CD14-positive monocyte (primary cell): ENCODE measurements around the gene PRKN. TPM values are rescaled to one million over a fixed set of nuclear protein-coding genes. Genes with fewer than 3 reads are reported as not detected.

Source experiments
- DNase-seq, 3 donors: peaks; one replicate each; pipeline ENCODE4 v3.0.0-alpha.2; 2011 to 2022
- H2AFZ ChIP-seq: 2 replicates; pipeline ENCODE4 v1.6.0; 2012; ENCODE audit warnings: mild to moderate bottlenecking, low read depth, low read length, inconsistent platforms; ENCODE audit not compliant: insufficient read depth, poor library complexity, severe bottlenecking
- H3K27ac ChIP-seq, 2 donors: 1 replicate in 1 of 2; 2 replicates in 1 of 2; pipeline ENCODE4 v1.5.1; 2012 to 2013; ENCODE audit warnings: low read length in 2 of 2, control low read depth in 1 of 2, inconsistent platforms in 1 of 2, low read depth in 1 of 2, mild to moderate bottlenecking in 1 of 2
- H3K27me3 ChIP-seq, 2 donors: one replicate each; pipeline versions ENCODE4 v1.6.0 to v1.6.1; 2011 to 2013; ENCODE audit warnings: low read length in 2 of 2; ENCODE audit not compliant: control insufficient read depth in 2 of 2, insufficient read depth in 2 of 2
- H3K36me3 ChIP-seq, 2 donors: replicated peaks in 1 of 2; 1 replicate in 1 of 2; 2 replicates in 1 of 2; pipeline versions ENCODE4 v1.5.1 to v1.6.1; 2012 to 2013; ENCODE audit warnings: low read length in 2 of 2, control low read depth in 1 of 2, inconsistent platforms in 1 of 2, mild to moderate bottlenecking in 1 of 2; ENCODE audit not compliant: insufficient read depth in 2 of 2, control insufficient read depth in 1 of 2
- H3K4me1 ChIP-seq, 2 donors: 1 replicate in 1 of 2; 2 replicates in 1 of 2; pipeline versions ENCODE4 v1.5.1 to v1.6.1; 2012 to 2013; ENCODE audit warnings: low read length in 2 of 2, control low read depth in 1 of 2, inconsistent platforms in 1 of 2, mild to moderate bottlenecking in 1 of 2, moderate library complexity in 1 of 2; ENCODE audit not compliant: insufficient read depth in 2 of 2, control insufficient read depth in 1 of 2
- H3K4me2 ChIP-seq: replicated peaks from 2 replicates; pipeline ENCODE3; 2012; ENCODE audit warnings: low read length, moderate library complexity, mild to moderate bottlenecking; ENCODE audit not compliant: poor library complexity, severe bottlenecking; ENCODE audit errors: extremely low read depth
- H3K4me3 ChIP-seq, 3 experiments: fragments of 200-600 bp in 1 of 3; sonication (generic) in 1 of 3; replicated peaks in 1 of 3; 1 replicate in 2 of 3; 2 replicates in 1 of 3; pipeline ENCODE4 v1.5.1; 2011 to 2013; ENCODE audit warnings: low read length in 3 of 3, mild to moderate bottlenecking in 3 of 3, control low read depth in 2 of 3, low read depth in 2 of 3, inconsistent platforms in 1 of 3, moderate library complexity in 1 of 3
- H3K79me2 ChIP-seq: 2 replicates; pipeline ENCODE4 v1.6.0; 2012; ENCODE audit warnings: mild to moderate bottlenecking, control low read depth, inconsistent platforms, low read length, moderate library complexity; ENCODE audit not compliant: insufficient read depth
- H3K9ac ChIP-seq: 2 replicates; pipeline ENCODE4 v1.6.0; 2017; ENCODE audit warnings: low read length, mild to moderate bottlenecking; ENCODE audit not compliant: insufficient read depth, poor library complexity, severe bottlenecking
- H3K9me3 ChIP-seq, 2 donors: replicated peaks in 1 of 2; 1 replicate in 1 of 2; 2 replicates in 1 of 2; pipeline versions ENCODE4 v1.5.1 to v1.6.1; 2012 to 2013; ENCODE audit warnings: low read length in 2 of 2, control low read depth in 1 of 2; ENCODE audit not compliant: control insufficient read depth in 1 of 2, insufficient read depth in 1 of 2
- H4K20me1 ChIP-seq: 2 replicates; pipeline ENCODE4 v1.6.0; 2012; ENCODE audit warnings: mild to moderate bottlenecking, low read length, control low read depth, moderate library complexity; ENCODE audit not compliant: insufficient read depth
- H3K27ac Mint-ChIP-seq, 7 donors: one replicate each; pipeline ENCODE4 v1.8.0; 2020; ENCODE audit warnings: mild to moderate bottlenecking in 7 of 7, mixed read lengths in 7 of 7, moderate library complexity in 6 of 7, inconsistent platforms in 2 of 7
- H3K27me3 Mint-ChIP-seq, 3 donors: one replicate each; pipeline ENCODE4 v1.8.0; 2021 to 2022; ENCODE audit warnings: low read depth in 3 of 3, mild to moderate bottlenecking in 3 of 3, mixed read lengths in 3 of 3, moderate library complexity in 3 of 3, inconsistent platforms in 1 of 3
- H3K36me3 Mint-ChIP-seq, 2 donors: one replicate each; pipeline ENCODE4 v1.8.0; 2020; ENCODE audit warnings: mixed read lengths in 2 of 2, inconsistent platforms in 1 of 2, mild to moderate bottlenecking in 1 of 2
- H3K4me1 Mint-ChIP-seq: one replicate; pipeline ENCODE4 v1.8.0; 2020; ENCODE audit warnings: mild to moderate bottlenecking, mixed read lengths
- H3K4me3 Mint-ChIP-seq, 2 donors: one replicate each; pipeline ENCODE4 v1.8.0; 2020; ENCODE audit warnings: mild to moderate bottlenecking in 2 of 2, mixed read lengths in 2 of 2, moderate library complexity in 1 of 2
- H3K9me3 Mint-ChIP-seq, 7 donors: one replicate each; pipeline ENCODE4 v1.8.0; 2020 to 2022; ENCODE audit warnings: mixed read lengths in 7 of 7, mild to moderate bottlenecking in 6 of 7, moderate library complexity in 6 of 7, inconsistent platforms in 2 of 7
- CTCF ChIP-seq: fragments of 200-600 bp; IDR thresholded peaks from one replicate; pipeline ENCODE4 v1.8.0; 2022; ENCODE audit warnings: antibody characterized with exemption, mild to moderate bottlenecking
- WGBS: methylation state at CpG from one replicate; pipeline ENCODE4 v1.1.5; 2013; ENCODE audit warnings: missing lambda C conversion rate; ENCODE audit not compliant: insufficient coverage; 5-methylcytosine and 5-hydroxymethylcytosine counted together
- intact Hi-C, 2 donors: fragments of 100-400 bp; cut with micrococcal nuclease; formaldehyde crosslinking; loops; one replicate each; pipeline versions ENCODE4 v1.15.0 to v1.15.1; 2023
- polyA plus RNA-seq, 3 donors: library from polyadenylated mRNA; depleted of rRNA in 1 of 3; unstranded in 2 of 3; stranded (reverse) in 1 of 3; fragments of 300-500 nt in 2 of 3; fragments of >200 nt in 1 of 3; fragmentation: Illumina TruSeq in 2 of 3; gene quantifications; 1 replicate in 2 of 3; 2 replicates in 1 of 3; pipeline ENCODE4 v1.2.3, GENCODE V29; 2012 to 2021

PRKN gene
- polyA plus RNA-seq, 3 donors = 0.19 to 0.21 TPM; not detected in 1

- Histone ChIP-seq H2AFZ (no peak overlapping the region), H4K20me1 (no peaks in the 10 kb centered on the region), H3K27me3 (no peaks in the 10 kb centered on the region), H3K79me2 (no peaks in the 10 kb centered on the region), H3K9ac (no peak overlapping the region), H3K27ac (no peak overlapping the region), H3K4me2 (no peak overlapping the region), H3K4me1 (no peaks in the 10 kb centered on the region), H3K4me3 (no peak overlapping the region), H3K9me3 (no peaks in the 10 kb centered on the region), H3K36me3 (no peaks in the 10 kb centered on the region)
- no peak for TF ChIP-seq CTCF
- H3K27me3 Mint-ChIP-seq = no peaks in the 10 kb centered on the region
- intact Hi-C loops = no loop called here
- DNase-seq = no peak
- H3K4me3 Mint-ChIP-seq = no peak overlapping the region
- H3K4me1 Mint-ChIP-seq = no peaks in the 10 kb centered on the region
- H3K9me3 Mint-ChIP-seq = peaks cover 0 to 10% (median 4%) of the 10 kb centered on the region in 7 donors
- no peaks in the 10 kb centered on the region for H3K36me3 Mint-ChIP-seq
- H3K27ac Mint-ChIP-seq = no peak overlapping the region
These were observed 136.0 kb downstream of the PRKN start for GRCh38 chr6:162591517-162591916.

DNA sequence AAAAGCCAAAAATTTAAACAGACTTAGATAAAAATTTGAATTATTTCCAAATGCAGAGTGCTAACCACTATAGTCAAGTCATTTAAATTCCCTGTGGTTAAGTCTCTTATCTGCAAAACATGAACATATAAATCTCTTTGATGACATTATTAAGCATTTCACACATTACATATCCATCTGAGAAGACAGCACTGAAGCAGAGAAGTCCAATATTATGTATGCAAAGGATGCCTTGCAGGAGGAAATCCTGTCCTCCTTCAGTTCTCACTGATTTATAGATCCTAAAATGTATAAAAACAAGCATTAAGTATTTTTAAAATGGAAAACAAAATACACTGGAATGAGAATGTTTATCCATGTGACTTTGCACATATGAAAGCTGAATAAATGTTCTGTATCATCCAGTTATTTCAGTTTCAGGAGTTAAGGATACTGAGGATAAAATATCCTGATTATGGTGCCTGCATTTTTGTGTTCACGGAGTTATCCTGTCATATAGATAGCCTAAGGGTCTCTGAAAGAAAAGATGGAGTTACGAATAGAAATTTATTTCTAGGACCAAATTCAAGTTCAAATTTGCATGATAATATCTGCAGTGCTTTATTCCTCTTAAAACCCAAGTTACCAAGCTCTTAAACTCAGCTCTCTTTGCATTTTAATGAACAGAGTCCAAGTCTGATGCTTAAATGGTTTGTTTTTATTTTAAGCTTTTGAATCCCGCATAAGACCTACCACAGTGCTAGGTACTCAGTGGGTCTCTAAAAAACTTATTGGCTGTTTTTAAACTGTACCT lies 145.4 kb downstream of the PRKN start:
- H3K4me3 ChIP-seq = no peak overlapping the region
- intact Hi-C loops = no loop called here
- no peaks in the 10 kb centered on the region for H3K4me1 ChIP-seq
- no peak overlapping the region for H3K4me3 Mint-ChIP-seq
- H3K9me3 Mint-ChIP-seq = peaks cover 0 to 5% (median 2%) of the 10 kb centered on the region in 7 donors
- H2AFZ ChIP-seq = no peak overlapping the region
- no peaks in the 10 kb centered on the region for H3K9me3 ChIP-seq
- no peak overlapping the region for H3K27ac ChIP-seq
- no peaks in the 10 kb centered on the region for H3K27me3 ChIP-seq
- DNase-seq = no peak
- H3K9ac ChIP-seq = no peak overlapping the region
- no peaks in the 10 kb centered on the region for H3K79me2 ChIP-seq
- no peak for TF ChIP-seq CTCF
- H3K27me3 Mint-ChIP-seq = no peaks in the 10 kb centered on the region
- no peak overlapping the region for H3K27ac Mint-ChIP-seq
- H4K20me1 ChIP-seq = no peaks in the 10 kb centered on the region
- no peaks in the 10 kb centered on the region for H3K36me3 Mint-ChIP-seq
- no peaks in the 10 kb centered on the region for H3K36me3 ChIP-seq
- H3K4me1 Mint-ChIP-seq = no peaks in the 10 kb centered on the region
- WGBS = no CpG with 5 or more reads among the region's 3 CpGs
- no peak overlapping the region for H3K4me2 ChIP-seq
